SU-DHL-6 (cell line): ENCODE measurements around the gene CALHM5.

Experiments used
- H2AFZ ChIP-seq: fragments of 200-600 bp; sonication (generic); 2 replicates; pipeline ENCODE4 v1.6.1; 2014; ENCODE audit warnings: low read depth, mild to moderate bottlenecking, moderate library complexity, mixed read lengths, antibody characterized with exemption, low read length; ENCODE audit not compliant: severe bottlenecking
- H3F3A ChIP-seq: fragments of 200-600 bp; shearing (Covaris generic); 2 replicates; pipeline ENCODE4 v1.6.0; 2016; ENCODE audit warnings: antibody characterized with exemption, mild to moderate bottlenecking; ENCODE audit not compliant: insufficient read depth
- H3K27ac ChIP-seq: fragments of 200-600 bp; sonication (generic); 2 replicates; pipeline ENCODE4 v1.5.1; 2016; ENCODE audit warnings: low read depth, mild to moderate bottlenecking, low read length, moderate library complexity, mixed read lengths
- H3K27me3 ChIP-seq: fragments of 200-600 bp; sonication (generic), shearing (Covaris generic); 2 replicates; pipeline ENCODE4 v1.6.0; 2014; ENCODE audit warnings: mild to moderate bottlenecking, low read length
- H3K36me3 ChIP-seq: fragments of 200-600 bp; sonication (generic); 2 replicates; pipeline ENCODE4 v1.6.1; 2014; ENCODE audit warnings: mild to moderate bottlenecking, low read length, mixed read lengths
- H3K4me2 ChIP-seq: fragments of 300-600, 200-600 bp; shearing (Covaris generic), sonication (generic); 2 replicates; pipeline ENCODE4 v1.6.0; 2014; ENCODE audit warnings: low read length, low read depth, mild to moderate bottlenecking; ENCODE audit not compliant: poor library complexity, severe bottlenecking
- H3K4me3 ChIP-seq: fragments of 200-600 bp; sonication (generic); 2 replicates; pipeline ENCODE4 v1.5.1; 2014; ENCODE audit warnings: antibody characterized with exemption, low read length, mild to moderate bottlenecking, mixed read lengths; ENCODE audit not compliant: insufficient read depth, poor library complexity, severe bottlenecking
- H3K79me2 ChIP-seq: fragments of 200-600 bp; sonication (generic); 2 replicates; pipeline ENCODE4 v1.6.1; 2014; ENCODE audit warnings: mild to moderate bottlenecking, low read length, moderate library complexity; ENCODE audit not compliant: insufficient read depth
- H3K9ac ChIP-seq: fragments of 200-600 bp; sonication (generic); 2 replicates; pipeline ENCODE4 v1.7.0; 2014; ENCODE audit warnings: mild to moderate bottlenecking, low read length
- H3K9me2 ChIP-seq: fragments of 200-600 bp; sonication (generic); replicated peaks from 2 replicates; pipeline ENCODE4 v1.6.1; 2014; ENCODE audit warnings: low read length; ENCODE audit not compliant: insufficient read depth
- H3K9me3 ChIP-seq: fragments of 200-600 bp; sonication (generic); 2 replicates; pipeline ENCODE4 v1.6.1; 2014; ENCODE audit warnings: low read length, mixed read lengths; ENCODE audit not compliant: insufficient read depth
- H4K20me1 ChIP-seq: fragments of 200-600 bp; sonication (generic); 2 replicates; pipeline ENCODE4 v1.6.1; 2014; ENCODE audit warnings: low read depth, mild to moderate bottlenecking, antibody characterized with exemption, low read length, moderate library complexity, mixed read lengths
- EZH2phosphoT487 ChIP-seq: fragments of 200-600 bp; sonication (generic), shearing (Covaris generic); conservative IDR thresholded peaks from 2 replicates; pipeline ENCODE4 v1.6.1; 2018; ENCODE audit warnings: mild to moderate bottlenecking, antibody characterized with exemption, low read length, moderate library complexity, mixed read lengths
- TF ChIP-seq, protein P1 (sequence below): fragments of 200-600 bp; sonication (generic); IDR thresholded peaks from one replicate; pipeline ENCODE4 v1.5.1; 2017; ENCODE audit warnings: antibody characterized with exemption, mild to moderate bottlenecking, low read length, moderate library complexity; ENCODE audit not compliant: insufficient read depth, poor library complexity, severe bottlenecking

The CALHM5 gene

DNA sequence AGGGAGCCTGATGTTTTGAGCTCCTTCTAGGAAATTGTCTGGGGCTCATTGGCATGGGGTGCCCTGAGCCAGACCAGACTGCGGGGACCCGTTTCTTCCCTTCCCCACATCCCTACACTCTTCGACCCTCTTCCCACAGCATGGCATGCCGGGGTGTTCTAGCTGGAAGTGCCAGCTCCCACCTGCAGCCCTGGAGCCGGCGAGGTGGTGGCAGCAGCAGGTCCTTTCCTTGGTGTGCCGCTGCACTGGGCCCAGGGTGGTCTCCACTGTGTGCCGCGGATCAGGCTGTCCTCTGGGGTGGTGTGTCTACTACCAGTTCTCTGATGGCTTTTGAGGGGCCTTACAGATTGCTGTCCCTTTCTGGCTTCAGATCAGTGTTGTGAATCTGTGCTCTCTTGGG is 52.4 kb downstream of the CALHM5 start:
- Histone ChIP-seq H3K27ac (no peak overlapping the region), H4K20me1 (no peaks in the 10 kb centered on the region), H3K9me3 (no peaks in the 10 kb centered on the region), H3K4me3 (no peak overlapping the region), H2AFZ (no peak overlapping the region), H3K9me2 (no peaks in the 10 kb centered on the region), H3K27me3 (no peaks in the 10 kb centered on the region), H3K36me3 (no peaks in the 10 kb centered on the region), H3F3A (no peaks in the 10 kb centered on the region), H3K79me2 (no peaks in the 10 kb centered on the region), H3K4me2 (no peak overlapping the region), H3K9ac (no peak overlapping the region)
- TF ChIP-seq EZH2phosphoT487 = no peak
- TF ChIP-seq, protein P1, sequence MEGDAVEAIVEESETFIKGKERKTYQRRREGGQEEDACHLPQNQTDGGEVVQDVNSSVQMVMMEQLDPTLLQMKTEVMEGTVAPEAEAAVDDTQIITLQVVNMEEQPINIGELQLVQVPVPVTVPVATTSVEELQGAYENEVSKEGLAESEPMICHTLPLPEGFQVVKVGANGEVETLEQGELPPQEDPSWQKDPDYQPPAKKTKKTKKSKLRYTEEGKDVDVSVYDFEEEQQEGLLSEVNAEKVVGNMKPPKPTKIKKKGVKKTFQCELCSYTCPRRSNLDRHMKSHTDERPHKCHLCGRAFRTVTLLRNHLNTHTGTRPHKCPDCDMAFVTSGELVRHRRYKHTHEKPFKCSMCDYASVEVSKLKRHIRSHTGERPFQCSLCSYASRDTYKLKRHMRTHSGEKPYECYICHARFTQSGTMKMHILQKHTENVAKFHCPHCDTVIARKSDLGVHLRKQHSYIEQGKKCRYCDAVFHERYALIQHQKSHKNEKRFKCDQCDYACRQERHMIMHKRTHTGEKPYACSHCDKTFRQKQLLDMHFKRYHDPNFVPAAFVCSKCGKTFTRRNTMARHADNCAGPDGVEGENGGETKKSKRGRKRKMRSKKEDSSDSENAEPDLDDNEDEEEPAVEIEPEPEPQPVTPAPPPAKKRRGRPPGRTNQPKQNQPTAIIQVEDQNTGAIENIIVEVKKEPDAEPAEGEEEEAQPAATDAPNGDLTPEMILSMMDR = no peak

DNA sequence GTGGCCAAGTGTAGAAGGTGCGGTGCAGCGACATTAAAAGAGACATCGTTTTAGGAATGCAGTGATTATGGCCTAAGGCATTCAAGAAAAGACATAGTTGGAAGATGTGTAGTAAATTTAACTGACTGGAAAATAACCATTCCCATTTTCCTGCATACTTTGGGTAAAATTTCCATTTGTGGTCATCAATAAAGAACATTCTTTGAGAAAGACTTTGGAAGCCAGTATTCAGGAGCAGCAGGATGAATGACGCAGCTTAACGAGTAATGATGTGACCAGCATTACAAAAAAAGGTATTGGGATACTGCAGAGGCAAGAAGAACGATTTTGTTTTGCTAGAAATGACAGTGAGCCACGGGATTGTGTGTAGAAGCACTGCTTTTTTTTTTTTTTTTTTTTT is 52.9 kb downstream of the CALHM5 start:
- Histone ChIP-seq H3K27me3 (no peaks in the 10 kb centered on the region), H3F3A (no peaks in the 10 kb centered on the region), H3K79me2 (no peaks in the 10 kb centered on the region), H3K36me3 (no peaks in the 10 kb centered on the region), H2AFZ (no peak overlapping the region), H3K9me2 (no peaks in the 10 kb centered on the region), H4K20me1 (no peaks in the 10 kb centered on the region), H3K4me2 (no peak overlapping the region), H3K9me3 (no peaks in the 10 kb centered on the region), H3K9ac (no peak overlapping the region), H3K4me3 (no peak overlapping the region), H3K27ac (no peak overlapping the region)
- no peak for TF ChIP-seq EZH2phosphoT487
- TF ChIP-seq, protein P1 = no peak

DNA sequence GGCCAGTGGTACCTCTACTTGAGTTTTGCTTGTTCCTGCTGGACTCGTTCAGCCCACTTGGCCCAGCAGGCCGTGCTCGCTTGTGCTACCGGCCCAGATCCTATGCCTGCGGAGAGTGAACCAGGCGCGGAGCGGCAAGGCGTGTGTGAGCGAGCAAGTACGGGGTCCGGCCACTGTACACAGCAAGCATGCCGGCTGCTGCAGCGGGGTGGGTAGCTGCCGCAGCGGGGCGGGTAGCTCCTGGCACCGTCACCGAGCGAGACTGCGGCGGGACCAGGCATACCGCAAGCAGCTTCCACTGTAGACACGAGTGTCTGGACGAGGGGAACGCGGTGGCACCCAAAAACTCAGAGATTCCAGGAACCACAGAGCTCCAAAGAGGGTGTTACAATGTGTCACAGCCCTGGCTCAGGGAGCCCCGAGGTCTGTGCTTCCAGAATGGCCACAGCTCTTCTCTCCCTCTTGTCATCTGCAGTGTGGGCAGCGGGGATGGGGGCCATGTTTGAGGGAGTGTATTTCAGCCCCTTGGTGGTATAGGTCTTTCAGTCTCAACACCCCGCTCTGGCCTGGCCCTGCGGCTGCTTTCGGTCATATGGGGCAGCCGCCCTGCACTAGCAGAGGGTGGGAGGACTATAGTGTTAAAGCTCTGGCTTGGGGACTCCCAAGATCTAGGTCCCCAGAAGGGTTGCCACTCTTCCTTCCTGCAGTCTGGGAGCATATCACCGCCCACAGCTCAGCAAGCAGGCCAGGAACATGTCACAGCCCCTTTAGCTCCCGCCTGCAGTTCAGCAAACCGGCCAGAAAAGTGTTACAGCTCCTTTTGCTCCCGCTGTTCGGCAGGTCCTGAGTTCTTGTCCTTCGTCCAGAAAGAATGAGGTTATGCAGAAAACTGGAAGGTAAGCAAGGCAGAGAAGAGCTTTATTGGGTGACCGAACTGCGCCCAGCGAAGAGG is 53.8 kb downstream of the CALHM5 start:
- Histone ChIP-seq H4K20me1 (no peaks in the 10 kb centered on the region), H3K4me3 (no peak overlapping the region), H3K79me2 (no peaks in the 10 kb centered on the region), H3K9me3 (no peaks in the 10 kb centered on the region), H3K27me3 (no peaks in the 10 kb centered on the region), H3K27ac (no peak overlapping the region), H3F3A (no peaks in the 10 kb centered on the region), H3K4me2 (no peak overlapping the region), H2AFZ (no peak overlapping the region), H3K9ac (no peak overlapping the region), H3K36me3 (no peaks in the 10 kb centered on the region), H3K9me2 (no peaks in the 10 kb centered on the region)
- TF ChIP-seq EZH2phosphoT487 = no peak
- TF ChIP-seq, protein P1 = no peak
